K562 (cell line): ENCODE results near the gene AIFM3. TPM values are rescaled to one million over a fixed set of nuclear protein-coding genes. Genes with fewer than 3 reads are reported as not detected.

Experiments used
- CBX3 ChIP-seq, 2 experiments: IDR thresholded peaks; 1 replicate in 1 of 2; 2 replicates in 1 of 2; pipeline ENCODE4 v1.6.1; 2012; ENCODE audit warnings: inconsistent platforms in 2 of 2, low read length in 2 of 2, borderline replicate concordance in 1 of 2, control low read depth in 1 of 2
- CXXC5 ChIP-seq: fragments of 250-450 bp; sonication (Bioruptor Pico); IDR thresholded peaks from 2 replicates; pipeline ENCODE4 v1.8.0; 2022; ENCODE audit warnings: inconsistent platforms, mild to moderate bottlenecking, moderate library complexity
- DIDO1 ChIP-seq: fragments of 450-650 bp; IDR thresholded peaks from 2 replicates; pipeline ENCODE4 v1.6.1; 2016; ENCODE audit warnings: low read depth, missing biosample characterization, missing genetic modification characterization
- JUN ChIP-seq, 2 experiments: sonication (generic) in 1 of 2; formaldehyde crosslinking in 1 of 2; IDR thresholded peaks; 2 replicates each; pipeline versions ENCODE4 v1.6.1 to v1.8.0; 2012 to 2022; ENCODE audit warnings: borderline replicate concordance in 2 of 2, mild to moderate bottlenecking in 2 of 2, improper control_type of control experiment in 1 of 2, low read depth in 1 of 2, low read length in 1 of 2, missing genetic modification reagents in 1 of 2
- NBN ChIP-seq: fragments of 450-650 bp; IDR thresholded peaks from 2 replicates; pipeline ENCODE4 v1.6.1; 2016; ENCODE audit warnings: low read depth, mild to moderate bottlenecking
- NFATC3 ChIP-seq: fragments of 450-650 bp; IDR thresholded peaks from 2 replicates; pipeline ENCODE4 v1.6.1; 2017; ENCODE audit warnings: mild to moderate bottlenecking
- POLR2A ChIP-seq: fragments of 450-650 bp; conservative IDR thresholded peaks from 2 replicates; pipeline ENCODE4 v1.6.1; 2016
- SETDB1 ChIP-seq: IDR thresholded peaks from one replicate; pipeline ENCODE4 v1.6.1; 2012; ENCODE audit warnings: low read length, control low read depth, inconsistent platforms
- SMARCB1 ChIP-seq: IDR thresholded peaks from 2 replicates; pipeline ENCODE4 v1.6.1; 2011; ENCODE audit warnings: improper control_type of control experiment, low read depth; ENCODE audit not compliant: insufficient read length
- SRF ChIP-seq, 2 experiments: fragments of 250-450, 450-650 bp in 1 of 2; sonication (Bioruptor Pico) in 1 of 2; sonication (generic) in 1 of 2; formaldehyde crosslinking; IDR thresholded peaks; 2 replicates each; pipeline versions ENCODE4 v1.5.0 to v1.5.1; 2020 to 2022; ENCODE audit warnings: mild to moderate bottlenecking in 1 of 2, missing genetic modification reagents in 1 of 2
- THRAP3 ChIP-seq: fragments of 450-650 bp; IDR thresholded peaks from 2 replicates; pipeline ENCODE4 v1.6.1; 2016; ENCODE audit warnings: mild to moderate bottlenecking, inconsistent platforms, borderline replicate concordance
- ZNF274 ChIP-seq: IDR thresholded peaks from 2 replicates; pipeline ENCODE4 v1.6.1; 2011; ENCODE audit warnings: low read depth, mild to moderate bottlenecking, low read length, moderate library complexity, borderline replicate concordance
- polyA plus RNA-seq, 8 experiments: library from polyadenylated mRNA; depleted of rRNA in 4 of 8; stranded (reverse) in 5 of 8; unstranded in 3 of 8; fragments of >200 nt; fragmentation: Nextera tagmentation in 2 of 8; fragmentation: Illumina TruSeq in 1 of 8; extraction: Ambion mirVana in 2 of 8; extraction: Trizol in 1 of 8; gene quantifications; 2 replicates each; pipeline versions ENCODE4 v1.2.1 to v1.2.3, GENCODE V29; 2011 to 2014; ENCODE audit warnings: inconsistent platforms in 1 of 8, missing spikeins in 1 of 8
- total RNA-seq, 7 experiments: library from RNA; depleted of rRNA in 6 of 7; stranded (reverse); fragments of >200 nt in 6 of 7; fragmentation: Illumina TruSeq in 2 of 7; extraction: Trizol in 2 of 7; gene quantifications; 2 replicates each; pipeline versions ENCODE4 v1.2.1 to v1.2.3, GENCODE V29; 2011 to 2021; ENCODE audit warnings: low replicate concordance in 1 of 7
- TF ChIP-seq, protein P1 (sequence below), 2 experiments: fragments of 450-650 bp; IDR thresholded peaks; 2 replicates each; pipeline ENCODE4 v1.6.1; 2016
- TF ChIP-seq, protein P2 (sequence below): fragments of 450-650 bp; formaldehyde crosslinking; IDR thresholded peaks from 2 replicates; pipeline ENCODE4 v1.4.0; 2022; ENCODE audit warnings: missing genetic modification characterization
- TF ChIP-seq, protein P3 (sequence below): fragments of 250-450 bp; sonication (Bioruptor Pico); IDR thresholded peaks from 2 replicates; pipeline ENCODE4 v1.4.0; 2020; ENCODE audit warnings: borderline replicate concordance
- TF ChIP-seq, protein P4 (sequence below): sonication (generic); formaldehyde crosslinking; IDR thresholded peaks from 2 replicates; pipeline ENCODE4 v1.8.0; 2022; ENCODE audit warnings: mild to moderate bottlenecking, missing genetic modification reagents

The AIFM3 gene
- total and polyA plus RNA-seq, 9 of the 15 experiments (the other 6 are each of a cell fraction or from before 2014, with no cell fraction given), result 0.03 to 0.20 (median 0.07) TPM; not detected in 1

DNA sequence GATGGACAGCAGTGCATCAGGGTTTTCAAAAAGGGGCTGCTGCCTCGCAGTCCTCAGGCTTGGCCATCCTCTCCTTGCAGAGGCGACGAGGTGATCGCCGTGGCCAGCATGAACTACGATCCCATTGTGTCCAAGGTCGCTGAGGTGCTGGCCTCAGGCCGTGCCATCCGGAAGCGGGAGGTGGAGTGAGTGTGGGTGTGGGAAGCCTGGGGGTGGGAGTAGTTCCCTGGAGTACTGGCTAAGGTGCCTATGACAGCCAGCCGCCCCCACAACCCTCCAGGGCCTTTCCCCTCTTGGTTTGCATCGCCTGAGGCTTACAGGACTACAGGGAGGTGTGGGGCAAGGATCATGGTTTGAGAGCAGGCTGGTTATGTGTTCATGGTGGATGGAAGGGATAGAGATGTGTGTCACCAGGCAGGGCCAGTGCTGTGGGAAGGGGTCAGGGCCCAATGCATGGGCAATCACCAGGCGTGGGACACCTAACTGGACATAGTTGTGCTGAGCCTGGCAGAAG lies 12.9 kb downstream of the AIFM3 start (continued):
- TF ChIP-seq NBN, result no peak
- no peak for TF ChIP-seq CXXC5 (CRISPR knock-in tag)
- TF ChIP-seq, protein P1, sequence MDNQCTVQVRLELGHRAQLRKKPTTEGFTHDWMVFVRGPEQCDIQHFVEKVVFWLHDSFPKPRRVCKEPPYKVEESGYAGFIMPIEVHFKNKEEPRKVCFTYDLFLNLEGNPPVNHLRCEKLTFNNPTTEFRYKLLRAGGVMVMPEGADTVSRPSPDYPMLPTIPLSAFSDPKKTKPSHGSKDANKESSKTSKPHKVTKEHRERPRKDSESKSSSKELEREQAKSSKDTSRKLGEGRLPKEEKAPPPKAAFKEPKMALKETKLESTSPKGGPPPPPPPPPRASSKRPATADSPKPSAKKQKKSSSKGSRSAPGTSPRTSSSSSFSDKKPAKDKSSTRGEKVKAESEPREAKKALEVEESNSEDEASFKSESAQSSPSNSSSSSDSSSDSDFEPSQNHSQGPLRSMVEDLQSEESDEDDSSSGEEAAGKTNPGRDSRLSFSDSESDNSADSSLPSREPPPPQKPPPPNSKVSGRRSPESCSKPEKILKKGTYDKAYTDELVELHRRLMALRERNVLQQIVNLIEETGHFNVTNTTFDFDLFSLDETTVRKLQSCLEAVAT (IDR thresholded peaks at IDR 0.05), result no peak
- TF ChIP-seq JUN (IDR thresholded peaks at IDR 0.05; ENCODE audit: borderline replicate concordance, low read depth, low read length), result no peak
- no peak for TF ChIP-seq JUN (CRISPR knock-in tag; IDR thresholded peaks at IDR 0.05; ENCODE audit: borderline replicate concordance)
- TF ChIP-seq, protein P2, sequence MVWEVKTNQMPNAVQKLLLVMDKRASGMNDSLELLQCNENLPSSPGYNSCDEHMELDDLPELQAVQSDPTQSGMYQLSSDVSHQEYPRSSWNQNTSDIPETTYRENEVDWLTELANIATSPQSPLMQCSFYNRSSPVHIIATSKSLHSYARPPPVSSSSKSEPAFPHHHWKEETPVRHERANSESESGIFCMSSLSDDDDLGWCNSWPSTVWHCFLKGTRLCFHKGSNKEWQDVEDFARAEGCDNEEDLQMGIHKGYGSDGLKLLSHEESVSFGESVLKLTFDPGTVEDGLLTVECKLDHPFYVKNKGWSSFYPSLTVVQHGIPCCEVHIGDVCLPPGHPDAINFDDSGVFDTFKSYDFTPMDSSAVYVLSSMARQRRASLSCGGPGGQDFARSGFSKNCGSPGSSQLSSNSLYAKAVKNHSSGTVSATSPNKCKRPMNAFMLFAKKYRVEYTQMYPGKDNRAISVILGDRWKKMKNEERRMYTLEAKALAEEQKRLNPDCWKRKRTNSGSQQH (CRISPR knock-in tag), result no peak
- TF ChIP-seq, protein P3, sequence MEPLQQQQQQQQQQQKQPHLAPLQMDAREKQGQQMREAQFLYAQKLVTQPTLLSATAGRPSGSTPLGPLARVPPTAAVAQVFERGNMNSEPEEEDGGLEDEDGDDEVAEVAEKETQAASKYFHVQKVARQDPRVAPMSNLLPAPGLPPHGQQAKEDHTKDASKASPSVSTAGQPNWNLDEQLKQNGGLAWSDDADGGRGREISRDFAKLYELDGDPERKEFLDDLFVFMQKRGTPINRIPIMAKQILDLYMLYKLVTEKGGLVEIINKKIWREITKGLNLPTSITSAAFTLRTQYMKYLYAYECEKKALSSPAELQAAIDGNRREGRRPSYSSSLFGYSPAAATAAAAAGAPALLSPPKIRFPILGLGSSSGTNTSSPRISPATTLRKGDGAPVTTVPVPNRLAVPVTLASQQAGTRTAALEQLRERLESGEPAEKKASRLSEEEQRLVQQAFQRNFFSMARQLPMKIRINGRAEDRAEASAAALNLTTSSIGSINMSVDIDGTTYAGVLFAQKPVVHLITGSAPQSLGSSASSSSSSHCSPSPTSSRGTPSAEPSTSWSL (CRISPR knock-in tag), result 0 out of 2 replicates have a peak, but pooled peaks have one; percentile 12
- TF ChIP-seq SMARCB1, result no peak
- no peak for TF ChIP-seq NFATC3
- no peak for TF ChIP-seq ZNF274
- TF ChIP-seq SRF (CRISPR knock-in tag; IDR thresholded peaks at IDR 0.05), result 0 out of 4 replicates have a peak, but pooled peaks of 1 of the 2 experiments have one; percentile 7
- TF ChIP-seq THRAP3, result no peak
- TF ChIP-seq, protein P4, sequence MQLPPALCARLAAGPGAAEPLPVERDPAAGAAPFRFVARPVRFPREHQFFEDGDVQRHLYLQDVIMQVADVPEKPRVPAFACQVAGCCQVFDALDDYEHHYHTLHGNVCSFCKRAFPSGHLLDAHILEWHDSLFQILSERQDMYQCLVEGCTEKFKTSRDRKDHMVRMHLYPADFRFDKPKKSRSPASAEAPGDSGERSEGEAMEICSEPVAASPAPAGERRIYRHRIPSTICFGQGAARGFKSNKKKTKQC (CRISPR knock-in tag), result no peak
- TF ChIP-seq SETDB1, result peak; percentile 47
- peak in 1 of 2 experiments; percentile 82; a peak in 1 of 3 replicates for TF ChIP-seq CBX3 (IDR thresholded peaks at IDR 0.05; ENCODE audit: borderline replicate concordance in 1 of 2, low read length in 2 of 2)
- no peak for TF ChIP-seq POLR2A
- no peak for TF ChIP-seq DIDO1
